Tibial nerve (tissue), 4 donors: Measurements from ENCODE around the gene DOCK9. TPM values are rescaled to one million over a fixed set of nuclear protein-coding genes. Genes with fewer than 3 reads are reported as not detected.

Experiments
- DNase-seq, 2 donors: peaks; one replicate each; pipeline ENCODE4 v3.0.0-alpha.2; 2019; ENCODE audit warnings: low spot score in 2 of 2
- H3K27ac ChIP-seq, 4 donors: fragments of 200-600 bp; sonication (generic) in 3 of 4; one replicate each; pipeline ENCODE4 v1.5.1; 2017 to 2019; ENCODE audit warnings: mild to moderate bottlenecking in 1 of 4
- H3K27me3 ChIP-seq, 2 donors: fragments of 200-600 bp; sonication (generic) in 1 of 2; one replicate each; pipeline versions ENCODE4 v1.5.1 to v1.6.0; 2017 to 2019
- H3K36me3 ChIP-seq, 3 donors: fragments of 200-600 bp; sonication (generic); one replicate each; pipeline ENCODE4 v1.5.1; 2018 to 2019
- H3K4me1 ChIP-seq, 4 donors: fragments of 200-600 bp; sonication (generic) in 3 of 4; one replicate each; pipeline ENCODE4 v1.5.1; 2017 to 2019
- H3K4me3 ChIP-seq, 4 donors: fragments of 200-600 bp; sonication (generic) in 3 of 4; one replicate each; pipeline ENCODE4 v1.5.1; 2017 to 2019; ENCODE audit warnings: mild to moderate bottlenecking in 1 of 4, moderate library complexity in 1 of 4
- H3K9me3 ChIP-seq, 4 donors: fragments of 200-600 bp; sonication (generic) in 3 of 4; one replicate each; pipeline ENCODE4 v1.5.1; 2017 to 2019
- EP300 ChIP-seq, 2 donors: sonication (generic); formaldehyde crosslinking; IDR thresholded peaks; one replicate each; pipeline ENCODE4 v1.6.1; 2017; ENCODE audit warnings: antibody characterized with exemption in 2 of 2, mild to moderate bottlenecking in 1 of 2
- POLR2A ChIP-seq, 2 donors: fragments of 450-650 bp; IDR thresholded peaks; one replicate each; pipeline ENCODE4 v1.6.1; 2017; ENCODE audit warnings: antibody characterized with exemption in 2 of 2, mild to moderate bottlenecking in 2 of 2, moderate library complexity in 2 of 2
- WGBS, 2 donors: methylation state at CpG; one replicate each; pipeline ENCODE4 v1.1.5; 2018; 5-methylcytosine and 5-hydroxymethylcytosine counted together
- total RNA-seq, 4 donors: library from RNA; depleted of rRNA; stranded (reverse); fragments of >200 nt; gene quantifications; one replicate each; pipeline ENCODE4 v1.1.0, GENCODE V29; 2016
- TF ChIP-seq, protein P1 (sequence below), 5 experiments: fragments of 200-600 bp in 3 of 5; fragments of 450-650 bp in 2 of 5; sonication (generic) in 3 of 5; IDR thresholded peaks; one replicate each; pipeline ENCODE4 v1.5.1; 2016 to 2019; ENCODE audit warnings: antibody characterized with exemption in 5 of 5, mild to moderate bottlenecking in 3 of 5, moderate library complexity in 2 of 5

The DOCK9 gene
- total RNA-seq, 4 donors from 2014 or later, result 147 to 258 (median 243) TPM

DNA sequence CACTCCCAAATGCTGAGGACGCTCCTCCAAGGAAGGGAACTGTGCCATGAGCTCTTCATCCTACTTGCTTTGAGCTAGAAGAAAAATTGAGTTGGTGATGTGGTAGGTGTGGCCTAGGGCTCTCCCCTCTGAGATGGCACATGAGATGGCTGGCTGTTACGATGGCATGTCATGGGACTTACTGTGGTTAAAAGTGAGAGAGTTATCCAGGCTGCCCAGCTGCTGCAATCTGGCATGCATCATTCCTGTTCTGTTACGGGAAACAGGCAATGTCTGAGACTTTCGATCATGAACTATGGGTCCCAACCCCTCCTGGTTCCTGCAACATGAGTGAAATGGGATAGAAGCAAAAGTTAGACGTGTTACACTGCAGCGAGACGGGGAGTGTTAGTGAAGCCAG lies 132.1 kb downstream of the DOCK9 start:
- no peak for DNase-seq
- no peaks in the 10 kb centered on the region for H3K9me3 ChIP-seq
- H3K27me3 ChIP-seq, result no peaks in the 10 kb centered on the region
- H3K4me1 ChIP-seq, result no peaks in the 10 kb centered on the region
- H3K36me3 ChIP-seq, result peaks cover 0 to 42% (median 0%) of the 10 kb centered on the region in 3 donors
- no peak overlapping the region for H3K4me3 ChIP-seq
- 73 to 82% methylated on average over 7 of the region's 7 CpGs for WGBS, 2 donors
- TF ChIP-seq, protein P1, sequence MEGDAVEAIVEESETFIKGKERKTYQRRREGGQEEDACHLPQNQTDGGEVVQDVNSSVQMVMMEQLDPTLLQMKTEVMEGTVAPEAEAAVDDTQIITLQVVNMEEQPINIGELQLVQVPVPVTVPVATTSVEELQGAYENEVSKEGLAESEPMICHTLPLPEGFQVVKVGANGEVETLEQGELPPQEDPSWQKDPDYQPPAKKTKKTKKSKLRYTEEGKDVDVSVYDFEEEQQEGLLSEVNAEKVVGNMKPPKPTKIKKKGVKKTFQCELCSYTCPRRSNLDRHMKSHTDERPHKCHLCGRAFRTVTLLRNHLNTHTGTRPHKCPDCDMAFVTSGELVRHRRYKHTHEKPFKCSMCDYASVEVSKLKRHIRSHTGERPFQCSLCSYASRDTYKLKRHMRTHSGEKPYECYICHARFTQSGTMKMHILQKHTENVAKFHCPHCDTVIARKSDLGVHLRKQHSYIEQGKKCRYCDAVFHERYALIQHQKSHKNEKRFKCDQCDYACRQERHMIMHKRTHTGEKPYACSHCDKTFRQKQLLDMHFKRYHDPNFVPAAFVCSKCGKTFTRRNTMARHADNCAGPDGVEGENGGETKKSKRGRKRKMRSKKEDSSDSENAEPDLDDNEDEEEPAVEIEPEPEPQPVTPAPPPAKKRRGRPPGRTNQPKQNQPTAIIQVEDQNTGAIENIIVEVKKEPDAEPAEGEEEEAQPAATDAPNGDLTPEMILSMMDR (IDR thresholded peaks at IDR 0.05), result no peak
- TF ChIP-seq EP300 (IDR thresholded peaks at IDR 0.05), result no peak
- H3K27ac ChIP-seq, result no peak overlapping the region

DNA sequence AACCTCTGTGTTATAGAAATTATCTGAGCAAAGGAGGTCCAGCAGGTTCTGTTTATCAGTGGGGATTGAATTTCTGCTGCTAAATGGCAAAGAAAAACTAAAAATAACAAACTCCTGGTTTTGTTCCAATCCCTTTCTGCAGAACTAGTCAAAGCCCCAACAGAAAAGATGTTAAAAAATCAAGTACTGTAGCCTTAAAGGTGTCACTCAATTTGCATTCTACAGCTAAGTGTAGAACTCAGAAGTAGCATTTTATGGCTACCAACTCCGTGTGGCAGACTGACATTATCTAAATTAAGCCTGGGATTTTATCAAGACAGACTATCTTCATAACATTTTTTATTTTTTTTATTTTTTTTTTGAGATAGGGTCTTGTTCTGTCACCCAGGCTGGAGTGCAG lies 133.8 kb downstream of the DOCK9 start:
- no peak overlapping the region for H3K4me3 ChIP-seq
- no peak overlapping the region for H3K27ac ChIP-seq
- TF ChIP-seq, protein P1 (IDR thresholded peaks at IDR 0.05), result no peak
- TF ChIP-seq EP300 (IDR thresholded peaks at IDR 0.05) (no peak), POLR2A (IDR thresholded peaks at IDR 0.05) (no peak)
- H3K9me3 ChIP-seq, result no peaks in the 10 kb centered on the region
- H3K36me3 ChIP-seq, result peaks cover 0 to 42% (median 0%) of the 10 kb centered on the region in 3 donors
- WGBS, 2 donors, result 74 to 77% methylated on average over 1 of the region's 1 CpG
- no peak for DNase-seq
- H3K27me3 ChIP-seq, result no peaks in the 10 kb centered on the region
- peaks cover 0 to 9% (median 0%) of the 10 kb centered on the region in 4 donors for H3K4me1 ChIP-seq

DNA sequence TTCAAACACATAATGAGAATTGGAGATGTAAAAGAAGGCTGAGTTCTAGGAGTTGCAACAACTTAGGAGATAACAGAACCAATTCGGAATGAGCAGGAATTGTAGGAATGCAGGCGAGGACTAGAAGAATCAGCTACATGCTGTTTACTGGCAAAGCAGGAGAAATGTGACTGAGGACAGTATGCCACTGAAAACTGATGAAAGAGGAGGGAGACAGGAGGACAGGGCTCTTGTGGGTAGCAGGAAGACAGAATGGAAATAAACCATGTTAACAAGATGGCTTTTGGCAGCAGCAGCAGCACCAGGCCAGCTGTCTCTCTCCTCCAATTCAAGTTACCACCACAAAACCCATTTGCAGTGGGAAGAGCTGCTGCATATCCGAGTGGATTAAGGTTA lies 134.4 kb downstream of the DOCK9 start:
- 42 to 51% methylated on average over 3 of the region's 3 CpGs for WGBS, 2 donors
- Histone ChIP-seq H3K27me3 (no peaks in the 10 kb centered on the region), H3K4me1 (peaks cover 0 to 9% (median 0%) of the 10 kb centered on the region in 4 donors), H3K4me3 (no peak overlapping the region), H3K27ac (no peak overlapping the region), H3K9me3 (no peaks in the 10 kb centered on the region), H3K36me3 (peaks cover 0 to 38% (median 0%) of the 10 kb centered on the region in 3 donors)
- DNase-seq, result no peak
- TF ChIP-seq EP300 (IDR thresholded peaks at IDR 0.05), result no peak

DNA sequence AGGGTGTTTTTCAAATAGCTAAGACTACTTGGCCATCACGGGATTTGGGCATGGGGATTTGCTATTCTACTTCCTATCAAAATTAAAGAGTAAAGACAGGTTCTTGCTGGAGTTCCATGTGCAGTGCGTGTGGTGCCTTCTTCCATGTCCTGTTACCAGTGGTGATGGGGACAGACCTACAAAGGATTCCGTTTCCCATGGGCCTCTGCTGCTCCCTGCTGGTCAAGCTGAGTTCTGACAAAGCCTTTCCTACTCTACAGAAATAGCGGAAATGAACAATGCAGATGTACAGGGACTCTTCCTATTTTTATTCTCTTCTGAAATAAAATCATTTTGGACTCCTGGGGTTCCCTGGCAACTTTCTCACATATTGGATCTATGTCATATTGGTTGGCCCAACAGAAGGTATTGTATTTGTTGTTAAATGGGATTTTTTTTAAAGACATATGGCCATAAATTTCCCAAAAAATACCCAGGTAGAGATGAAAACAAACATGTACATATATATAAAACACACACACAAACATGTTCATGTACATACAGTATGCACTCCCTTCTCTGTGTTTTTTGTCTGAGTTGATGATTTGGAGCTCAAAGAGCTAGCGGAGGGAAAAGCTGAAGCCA lies 134.9 kb downstream of the DOCK9 start:
- Histone ChIP-seq H3K36me3 (peaks cover 0 to 35% (median 0%) of the 10 kb centered on the region in 3 donors), H3K4me1 (peaks cover 0 to 9% (median 0%) of the 10 kb centered on the region in 4 donors), H3K27ac (no peak overlapping the region), H3K9me3 (no peaks in the 10 kb centered on the region), H3K4me3 (no peak overlapping the region), H3K27me3 (no peaks in the 10 kb centered on the region)
- peak; percentile 44 to 63 for DNase-seq
- TF ChIP-seq POLR2A (IDR thresholded peaks at IDR 0.05) (no peak), EP300 (IDR thresholded peaks at IDR 0.05) (peak in 1 of 2 donors; percentile 14)
- TF ChIP-seq, protein P1 (IDR thresholded peaks at IDR 0.05), result peak; percentile 66 to 86 (median 74)
- WGBS, 2 donors, result 41 to 43% methylated on average over 5 of the region's 5 CpGs

DNA sequence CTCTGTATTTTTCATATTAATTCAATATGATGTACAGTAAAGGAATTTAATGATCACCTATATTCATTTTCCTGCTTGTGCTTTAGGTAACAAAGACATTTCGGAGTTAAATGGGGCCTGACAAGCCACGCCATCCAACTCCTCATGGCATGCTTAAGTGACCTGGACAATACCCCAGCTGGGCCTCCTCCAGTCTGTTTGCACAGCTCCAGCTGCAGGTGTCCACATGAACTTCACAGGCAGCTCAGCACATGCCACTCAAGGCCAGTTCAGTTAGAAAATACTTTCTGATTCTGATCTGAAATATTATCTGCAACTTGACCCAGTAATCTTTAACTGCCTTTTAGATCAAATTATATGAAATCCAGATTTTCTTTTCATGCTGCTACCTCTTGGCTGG lies 135.8 kb downstream of the DOCK9 start:
- Histone ChIP-seq H3K4me1 (peaks cover 0 to 9% (median 0%) of the 10 kb centered on the region in 4 donors), H3K4me3 (no peak overlapping the region), H3K36me3 (peaks cover 0 to 43% (median 0%) of the 10 kb centered on the region in 3 donors), H3K9me3 (no peaks in the 10 kb centered on the region), H3K27me3 (no peaks in the 10 kb centered on the region), H3K27ac (no peak overlapping the region)
- 83 to 89% methylated on average over 2 of the region's 2 CpGs for WGBS, 2 donors
- DNase-seq, result no peak
- no peak for TF ChIP-seq EP300 (IDR thresholded peaks at IDR 0.05)

DNA sequence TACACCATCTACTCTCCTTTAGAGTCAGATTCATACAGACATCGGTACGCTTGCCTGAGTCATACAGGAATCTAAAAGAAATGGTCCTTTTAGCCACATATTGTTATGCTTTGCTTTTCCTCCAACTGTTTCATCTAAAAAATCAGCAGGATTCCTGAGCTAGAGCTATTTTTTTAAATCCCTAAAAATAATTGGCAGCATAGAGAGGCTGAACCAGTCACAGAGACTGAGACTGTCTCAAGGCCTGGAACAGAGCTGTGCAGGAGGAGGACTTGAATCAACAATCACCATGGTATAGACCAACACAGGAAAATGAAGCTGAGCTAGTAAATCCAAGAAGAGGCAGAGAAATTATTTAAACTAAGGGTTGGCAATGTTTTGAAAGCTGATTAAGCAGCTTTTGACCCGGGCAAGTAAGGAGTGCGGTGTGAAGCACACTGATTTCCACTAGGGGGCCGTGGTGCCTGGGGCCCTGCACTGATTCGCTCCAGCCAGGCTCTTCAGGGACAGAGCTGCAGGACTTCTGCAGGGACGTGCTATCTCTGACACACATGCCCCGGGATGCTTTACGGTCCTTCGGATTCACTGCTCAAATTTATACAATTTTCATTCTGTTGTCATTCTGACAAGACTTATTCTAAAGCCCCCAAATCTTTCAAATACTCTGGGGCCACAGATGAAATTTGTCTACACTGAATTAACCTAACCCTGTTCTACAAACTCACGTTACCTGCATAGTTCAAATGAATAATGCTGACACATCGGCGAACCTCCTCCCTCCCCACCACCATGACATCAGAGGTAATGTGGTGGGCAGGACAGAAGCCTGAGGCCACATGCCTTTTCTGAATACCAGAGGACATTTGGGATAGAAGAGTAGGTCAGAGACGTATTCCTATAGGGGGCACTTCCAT lies 137.8 kb downstream of the DOCK9 start:
- Histone ChIP-seq H3K4me1 (peaks cover 0 to 9% (median 0%) of the 10 kb centered on the region in 4 donors), H3K27ac (no peak overlapping the region), H3K4me3 (no peak overlapping the region), H3K27me3 (no peaks in the 10 kb centered on the region), H3K36me3 (peaks cover 0 to 42% (median 0%) of the 10 kb centered on the region in 3 donors), H3K9me3 (no peaks in the 10 kb centered on the region)
- DNase-seq, result peak; percentile 33 to 47
- 38 to 45% methylated on average over 14 of the region's 14 CpGs for WGBS, 2 donors
- TF ChIP-seq EP300 (IDR thresholded peaks at IDR 0.05), result no peak
- TF ChIP-seq, protein P1 (IDR thresholded peaks at IDR 0.05), result peak; percentile 65 to 85 (median 73)
- TF ChIP-seq POLR2A (IDR thresholded peaks at IDR 0.05), result no peak
